B cell (primary cell): Measurements from ENCODE around the gene EVA1A. TPM values are rescaled to one million over a fixed set of nuclear protein-coding genes. Genes with fewer than 3 reads are reported as not detected.
"Not testable (repeated sequence)": the region's sequence is repeated elsewhere in the genome, so short reads cannot be mapped to it uniquely, and the experiment has no call there.

Experiments used
- ATAC-seq: fragments of 200-7000 bp; cut with Tn5 transposase; one replicate; pipeline ENCODE4 v1.10.0; 2021; ENCODE audit warnings: low read depth, mild to moderate bottlenecking, moderate number of reproducible peaks, moderate library complexity
- CTCF ChIA-PET: fragments of 350-600 bp; sonication (Branson Sonifier 250); formaldehyde crosslinking; loops from one replicate; lab custom pipeline; 2021; ENCODE audit warnings: antibody characterized with exemption, inconsistent platforms; lab: Charles Lee
- POLR2A ChIA-PET: fragments of 350-600 bp; sonication (Branson Sonifier 250); formaldehyde crosslinking; loops from one replicate; lab custom pipeline; 2021; ENCODE audit warnings: antibody characterized with exemption; lab: Charles Lee
- DNase-seq: peaks from one replicate; pipeline ENCODE4 v3.0.0; 2013
- H2AFZ ChIP-seq: 2 replicates; pipeline ENCODE4 v1.6.1; 2012; ENCODE audit warnings: mild to moderate bottlenecking, low read depth, low read length; ENCODE audit not compliant: insufficient read depth, poor library complexity, severe bottlenecking
- H3K27ac ChIP-seq, 2 donors: 1 replicate in 1 of 2; 2 replicates in 1 of 2; pipeline ENCODE4 v1.5.1; 2012 to 2013; ENCODE audit warnings: low read length in 2 of 2, mild to moderate bottlenecking in 2 of 2, moderate library complexity in 1 of 2
- H3K27me3 ChIP-seq, 4 experiments: fragments of 200-600 bp in 1 of 4; sonication (generic) in 1 of 4; replicated peaks in 1 of 4; 1 replicate in 2 of 4; 2 replicates in 2 of 4; pipeline versions ENCODE4 v1.6.1 to v1.7.0; 2013 to 2016; ENCODE audit warnings: low read length in 3 of 4, mild to moderate bottlenecking in 2 of 4, mixed read lengths in 1 of 4, moderate library complexity in 1 of 4; ENCODE audit not compliant: insufficient read depth in 4 of 4, control insufficient read depth in 3 of 4; ENCODE audit errors: control extremely low read depth in 1 of 4
- H3K36me3 ChIP-seq, 2 experiments: replicated peaks in 1 of 2; 1 replicate in 1 of 2; 2 replicates in 1 of 2; pipeline versions ENCODE4 v1.6.1 to v1.7.1; 2013; ENCODE audit warnings: low read length in 1 of 2; ENCODE audit not compliant: insufficient read depth in 2 of 2, control insufficient read depth in 1 of 2; ENCODE audit errors: control extremely low read depth in 1 of 2, extremely low read depth in 1 of 2
- H3K4me1 ChIP-seq, 2 donors: fragments of 200-600 bp in 1 of 2; sonication (generic) in 1 of 2; 1 replicate in 1 of 2; 2 replicates in 1 of 2; pipeline versions ENCODE4 v1.5.1 to v1.6.1; 2013 to 2017; ENCODE audit warnings: low read length in 2 of 2; ENCODE audit not compliant: control insufficient read depth in 2 of 2, insufficient read depth in 2 of 2
- H3K4me2 ChIP-seq: replicated peaks from 2 replicates; pipeline ENCODE3; 2012; ENCODE audit warnings: mild to moderate bottlenecking, low read depth, low read length; ENCODE audit not compliant: poor library complexity, severe bottlenecking
- H3K4me3 ChIP-seq, 5 experiments: fragments of 200-600 bp in 1 of 5; sonication (generic) in 1 of 5; 1 replicate in 3 of 5; 2 replicates in 2 of 5; pipeline versions ENCODE4 v1.5.1 to v1.7.0; 2011 to 2016; ENCODE audit warnings: low read length in 4 of 5, mild to moderate bottlenecking in 4 of 5, low read depth in 2 of 5, control low read depth in 1 of 5, moderate library complexity in 1 of 5; ENCODE audit not compliant: insufficient read depth in 1 of 5; ENCODE audit errors: control extremely low read depth in 1 of 5, extremely low read depth in 1 of 5
- H3K79me2 ChIP-seq: fragments of 200-600 bp; sonication (generic); one replicate; pipeline ENCODE4 v1.6.0; 2016; ENCODE audit warnings: low read length; ENCODE audit not compliant: control insufficient read depth, insufficient read depth
- H3K9ac ChIP-seq: fragments of 200-600 bp; sonication (generic); 2 replicates; pipeline ENCODE4 v1.6.1; 2017; ENCODE audit warnings: mild to moderate bottlenecking, low read length, moderate library complexity
- H3K9me3 ChIP-seq, 3 donors: one replicate each; pipeline versions ENCODE4 v1.6.1 to v1.7.1; 2013; ENCODE audit warnings: low read length in 2 of 3; ENCODE audit not compliant: control insufficient read depth in 2 of 3, insufficient read depth in 1 of 3; ENCODE audit errors: control extremely low read depth in 1 of 3
- H4K20me1 ChIP-seq: 2 replicates; pipeline ENCODE4 v1.6.0; 2012; ENCODE audit warnings: mild to moderate bottlenecking, low read length; ENCODE audit not compliant: insufficient read depth, control insufficient read depth, poor library complexity, severe bottlenecking
- H3K27ac Mint-ChIP-seq: one replicate; pipeline ENCODE4 v1.8.0; 2021; ENCODE audit warnings: mixed read lengths
- H3K27me3 Mint-ChIP-seq: one replicate; pipeline ENCODE4 v1.8.0; 2021; ENCODE audit warnings: mixed read lengths
- H3K4me1 Mint-ChIP-seq: one replicate; pipeline ENCODE4 v1.8.0; 2021; ENCODE audit warnings: mixed read lengths
- H3K4me3 Mint-ChIP-seq: one replicate; pipeline ENCODE4 v1.8.0; 2021; ENCODE audit warnings: mixed read lengths
- H3K9me3 Mint-ChIP-seq: one replicate; pipeline ENCODE4 v1.8.0; 2022; ENCODE audit warnings: mixed read lengths; ENCODE audit not compliant: insufficient read depth
- EZH2 ChIP-seq: IDR thresholded peaks from 2 replicates; pipeline ENCODE4 v1.6.1; 2012; ENCODE audit warnings: borderline replicate concordance, low read depth, mild to moderate bottlenecking, moderate library complexity, low read length; ENCODE audit not compliant: insufficient read depth, poor library complexity, severe bottlenecking
- WGBS: methylation state at CpG from one replicate; pipeline ENCODE4 v1.1.5; 2013; ENCODE audit warnings: missing lambda C conversion rate; ENCODE audit not compliant: insufficient coverage; 5-methylcytosine and 5-hydroxymethylcytosine counted together
- intact Hi-C: fragments of 100-400 bp; cut with micrococcal nuclease; formaldehyde crosslinking; loops from one replicate; pipeline ENCODE4 v1.10.0; 2022
- polyA plus RNA-seq: library from polyadenylated mRNA; depleted of rRNA; stranded (reverse); fragments of >200 nt; gene quantifications from 2 replicates; pipeline ENCODE4 v1.2.3, GENCODE V29; 2012
- total RNA-seq, 2 donors: library from RNA; stranded (reverse); fragments of 120-200 nt in 1 of 2; gene quantifications; 1 replicate in 1 of 2; 2 replicates in 1 of 2; pipeline versions ENCODE4 v1.2.3 to v1.2.4, GENCODE V29; 2013 to 2022
- TF ChIP-seq, protein P1 (sequence below): fragments of 200-600 bp; IDR thresholded peaks from one replicate; pipeline ENCODE4 v1.8.0; 2022; ENCODE audit warnings: antibody characterized with exemption, mild to moderate bottlenecking

The EVA1A gene
- total and polyA plus RNA-seq, 2 donors (not counting 1 experiment from before 2014, with no cell fraction given): not detected

DNA sequence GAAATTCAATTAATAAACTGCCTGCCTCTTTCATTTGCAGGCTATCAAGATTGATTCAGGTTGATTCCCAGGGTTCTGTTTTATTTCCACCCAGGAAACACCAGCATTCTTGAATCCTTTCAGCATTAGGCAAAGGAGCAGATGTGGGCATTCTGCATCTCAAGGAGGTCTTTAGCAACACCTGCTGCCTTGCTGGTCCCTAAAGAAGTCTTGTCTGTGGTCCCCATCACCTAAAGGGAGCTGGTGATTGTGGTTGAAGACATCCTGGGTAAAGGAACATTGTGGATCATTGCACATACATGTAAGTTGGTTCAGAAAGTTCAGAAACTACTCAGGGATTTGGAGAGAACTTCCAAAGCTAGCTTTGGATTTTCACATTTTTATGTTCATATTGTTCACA lies 78.3 kb downstream of the EVA1A start:
- Mint-ChIP-seq H3K27me3 (peaks cover 32% of the 10 kb centered on the region), H3K4me1 (no peaks in the 10 kb centered on the region), H3K27ac (no peak overlapping the region), H3K4me3 (no peak overlapping the region), H3K9me3 (peaks cover 2% of the 10 kb centered on the region)
- TF ChIP-seq, protein P1, sequence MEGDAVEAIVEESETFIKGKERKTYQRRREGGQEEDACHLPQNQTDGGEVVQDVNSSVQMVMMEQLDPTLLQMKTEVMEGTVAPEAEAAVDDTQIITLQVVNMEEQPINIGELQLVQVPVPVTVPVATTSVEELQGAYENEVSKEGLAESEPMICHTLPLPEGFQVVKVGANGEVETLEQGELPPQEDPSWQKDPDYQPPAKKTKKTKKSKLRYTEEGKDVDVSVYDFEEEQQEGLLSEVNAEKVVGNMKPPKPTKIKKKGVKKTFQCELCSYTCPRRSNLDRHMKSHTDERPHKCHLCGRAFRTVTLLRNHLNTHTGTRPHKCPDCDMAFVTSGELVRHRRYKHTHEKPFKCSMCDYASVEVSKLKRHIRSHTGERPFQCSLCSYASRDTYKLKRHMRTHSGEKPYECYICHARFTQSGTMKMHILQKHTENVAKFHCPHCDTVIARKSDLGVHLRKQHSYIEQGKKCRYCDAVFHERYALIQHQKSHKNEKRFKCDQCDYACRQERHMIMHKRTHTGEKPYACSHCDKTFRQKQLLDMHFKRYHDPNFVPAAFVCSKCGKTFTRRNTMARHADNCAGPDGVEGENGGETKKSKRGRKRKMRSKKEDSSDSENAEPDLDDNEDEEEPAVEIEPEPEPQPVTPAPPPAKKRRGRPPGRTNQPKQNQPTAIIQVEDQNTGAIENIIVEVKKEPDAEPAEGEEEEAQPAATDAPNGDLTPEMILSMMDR: no peak
- TF ChIP-seq EZH2: no peak
- Histone ChIP-seq H2AFZ (no peak overlapping the region), H3K4me1 (no peaks in the 10 kb centered on the region), H4K20me1 (no peaks in the 10 kb centered on the region), H3K27ac (no peak overlapping the region), H3K27me3 (peaks cover 0 to 14% (median 2%) of the 10 kb centered on the region in 4 experiments), H3K9ac (no peak overlapping the region), H3K9me3 (no peaks in the 10 kb centered on the region), H3K79me2 (no peaks in the 10 kb centered on the region), H3K4me3 (no peak overlapping the region), H3K4me2 (no peak overlapping the region), H3K36me3 (no peaks in the 10 kb centered on the region)
- ATAC-seq (no peak), DNase-seq (no peak)
- intact Hi-C loops: no loop called here
- CTCF ChIA-PET: interaction anchor here (1.2 to 3.0 kb wide), 2 partner anchors 16 to 18 kb away, joined by 3 to 9 read pairs; no protein-coding TSS in a partner anchor
- POLR2A ChIA-PET: no interaction called here

DNA sequence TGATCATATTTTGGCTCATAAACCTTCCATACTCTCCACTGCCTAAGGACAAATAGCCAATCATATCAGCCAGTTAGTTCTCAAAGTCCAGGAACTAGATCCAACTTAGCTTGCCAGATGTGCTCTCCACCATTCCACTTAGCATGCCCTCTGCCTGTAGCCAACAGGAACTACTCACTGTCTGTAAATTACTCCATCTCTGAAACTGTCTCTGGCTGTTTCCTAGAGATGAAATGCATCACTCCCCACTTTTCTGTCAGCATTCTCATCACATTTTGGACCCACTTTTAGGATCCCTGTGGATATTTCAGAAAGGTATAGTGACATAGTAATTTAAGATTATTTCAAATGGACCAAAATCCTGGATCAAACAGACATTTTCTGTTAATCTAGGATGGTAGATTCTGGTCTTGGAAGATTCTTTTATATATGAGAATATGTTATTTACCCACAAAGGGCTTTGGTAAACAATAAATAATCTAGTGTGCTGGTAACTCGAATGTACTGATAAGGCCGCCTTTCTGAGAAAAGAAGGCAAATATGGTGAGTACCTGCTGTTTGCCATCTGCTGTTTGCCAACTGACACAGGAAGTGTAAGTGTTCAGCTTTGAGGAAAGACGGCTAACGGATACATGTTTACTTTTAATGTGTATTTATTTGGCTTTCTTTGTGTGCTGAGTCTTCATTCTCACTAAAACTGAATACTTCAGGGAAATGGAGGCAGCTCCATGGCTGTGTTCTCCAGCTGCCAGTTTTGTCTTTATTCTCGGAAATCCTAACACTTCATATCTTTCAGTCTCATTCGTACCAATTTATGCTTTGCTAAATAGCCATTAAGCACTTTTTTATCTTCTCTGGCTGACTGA lies 79.5 kb downstream of the EVA1A start:
- Mint-ChIP-seq H3K4me3 (no peak overlapping the region), H3K4me1 (no peaks in the 10 kb centered on the region), H3K27ac (no peak overlapping the region), H3K27me3 (peaks cover 34% of the 10 kb centered on the region), H3K9me3 (peaks cover 2% of the 10 kb centered on the region)
- ChIA-PET POLR2A (no interaction called here), CTCF (interaction anchor here (3.0 kb wide), 1 partner anchor 15 kb away, joined by 9 read pairs; no protein-coding TSS in a partner anchor)
- no peak for DNase-seq
- Histone ChIP-seq H3K9ac (no peak overlapping the region), H3K9me3 (no peaks in the 10 kb centered on the region), H3K27me3 (peaks cover 0 to 14% (median 2%) of the 10 kb centered on the region in 4 experiments), H3K27ac (no peak overlapping the region), H3K4me3 (no peak overlapping the region), H2AFZ (no peak overlapping the region), H3K36me3 (no peaks in the 10 kb centered on the region), H3K4me1 (no peaks in the 10 kb centered on the region), H3K79me2 (no peaks in the 10 kb centered on the region), H4K20me1 (no peaks in the 10 kb centered on the region), H3K4me2 (no peak overlapping the region)
- intact Hi-C loops: no loop called here
- no peak for ATAC-seq
- TF ChIP-seq EZH2: no peak
- TF ChIP-seq, protein P1: no peak
- 55% methylated on average over 2 of the region's 6 CpGs for WGBS

DNA sequence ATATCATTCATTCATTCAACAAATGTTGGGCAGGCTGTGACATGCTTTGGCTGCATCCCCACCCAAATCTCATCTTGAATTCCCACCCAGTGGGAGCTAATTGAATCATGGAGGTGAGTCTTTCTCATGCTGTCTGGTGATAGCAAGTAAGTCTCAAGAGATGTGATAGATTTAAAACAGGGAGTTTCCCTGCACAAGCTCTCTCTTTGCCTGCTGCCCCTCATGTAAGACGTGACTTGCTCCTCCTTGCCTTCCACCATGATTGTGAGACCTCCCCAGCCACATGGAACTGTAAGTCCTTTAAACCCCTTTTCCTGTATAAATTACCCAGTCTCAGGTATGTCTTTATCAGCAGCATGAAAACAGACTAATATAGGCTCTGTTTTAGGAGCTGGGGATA lies 83.0 kb downstream of the EVA1A start:
- H3K4me3 ChIP-seq, H3K9ac ChIP-seq, H3K36me3 ChIP-seq, H3K9me3 ChIP-seq, H3K4me1 Mint-ChIP-seq, ATAC-seq, H3K9me3 Mint-ChIP-seq, H4K20me1 ChIP-seq, H3K27ac ChIP-seq, H3K27ac Mint-ChIP-seq, H2AFZ ChIP-seq, DNase-seq, H3K4me3 Mint-ChIP-seq, H3K79me2 ChIP-seq, H3K4me1 ChIP-seq, intact Hi-C loops, POLR2A ChIA-PET, H3K27me3 ChIP-seq, H3K4me2 ChIP-seq: not testable (repeated sequence)
- CTCF ChIA-PET: interaction anchor here (2.4 kb wide), 1 partner anchor 11 kb away, joined by 12 read pairs; no protein-coding TSS in a partner anchor
- H3K27me3 Mint-ChIP-seq: peaks cover 18% of the 10 kb centered on the region
- 88% methylated on average over 1 of the region's 1 CpG for WGBS
